ENCODE data around the gene TTC22.

Gene TTC22

GRCh38 chr1:54788459-54788858 is 12.7 kb downstream of the TTC22 start:
- H3K4me3 ChIP-seq (ENCODE audit: low read length in 2 of 2), result no peak overlapping the region
- H3K18ac ChIP-seq (ENCODE audit: low read length), result peak overlapping the region; percentile 9
- no peak overlapping the region for H3K4ac ChIP-seq (ENCODE audit: low read length)
- no peak overlapping the region for H2BK120ac ChIP-seq (ENCODE audit: low read depth, low read length)
- no peaks in the 10 kb centered on the region for H3K9me3 ChIP-seq (replicated peaks in 1 of 2; ENCODE audit: control insufficient read depth in 2 of 2, insufficient read depth in 1 of 2, low read depth in 1 of 2, low read length in 2 of 2)
- no CpG with 5 or more reads among the region's 5 CpGs for WGBS, 2 donors (ENCODE audit: extremely low coverage in 2 of 2, insufficient read length in 2 of 2, insufficient replicate concordance in 1 of 2)
- no peak overlapping the region for H3K27ac ChIP-seq (replicated peaks; ENCODE audit: low read length)
- no peak for DNase-seq (ENCODE audit: low spot score)
- H3K23ac ChIP-seq (ENCODE audit: low read depth, low read length, poor library complexity), result no peak overlapping the region
- no peak overlapping the region for H4K8ac ChIP-seq (ENCODE audit: low read depth, low read length)
- H2BK15ac ChIP-seq (ENCODE audit: low read length), result no peak overlapping the region
- no peak overlapping the region for H4K91ac ChIP-seq (ENCODE audit: low read depth, low read length, poor library complexity)
- no peak overlapping the region for H2AFZ ChIP-seq (ENCODE audit: low read length)
- no peaks in the 10 kb centered on the region for H3K79me1 ChIP-seq (ENCODE audit: low read depth, low read length)
- H3K36me3 ChIP-seq (replicated peaks in 1 of 2; ENCODE audit: control insufficient read depth in 2 of 2, insufficient read depth in 2 of 2, low read length in 2 of 2), result no peaks in the 10 kb centered on the region
- no peak overlapping the region for H3K14ac ChIP-seq (ENCODE audit: low read length)
- H2AK5ac ChIP-seq (ENCODE audit: low read depth, low read length), result no peak overlapping the region
- H3K4me1 ChIP-seq (ENCODE audit: control insufficient read depth in 2 of 2, insufficient read depth in 1 of 2, low read depth in 1 of 2, low read length in 2 of 2), result peaks cover 0 to 3% of the 10 kb centered on the region in 2 donors
- no peak overlapping the region for H2BK12ac ChIP-seq (ENCODE audit: low read length)
- H3K4me2 ChIP-seq (ENCODE audit: insufficient read depth, low read length, poor library complexity, severe bottlenecking), result no peak overlapping the region
- no peak overlapping the region for H2BK5ac ChIP-seq (ENCODE audit: low read length)
- H3K9ac ChIP-seq (ENCODE audit: low read depth, low read length, poor library complexity), result no peak overlapping the region
- peaks cover 0 to 33% (median 0%) of the 10 kb centered on the region in 3 experiments for H3K27me3 ChIP-seq (ENCODE audit: control insufficient read depth in 3 of 3, insufficient read depth in 3 of 3, low read depth in 1 of 3, low read length in 3 of 3)

GRCh38 chr1:54787604-54788003 is 13.5 kb downstream of the TTC22 start:
- WGBS, 2 donors (ENCODE audit: extremely low coverage in 2 of 2, insufficient read length in 2 of 2, insufficient replicate concordance in 1 of 2), result no CpG with 5 or more reads among the region's 11 CpGs

GRCh38 chr1:54786778-54787177 is 14.3 kb downstream of the TTC22 start:
- H2BK5ac ChIP-seq (ENCODE audit: low read length), result no peak overlapping the region
- no peaks in the 10 kb centered on the region for H3K4me1 ChIP-seq (ENCODE audit: control insufficient read depth in 2 of 2, insufficient read depth in 1 of 2, low read depth in 1 of 2, low read length in 2 of 2)
- no peaks in the 10 kb centered on the region for H3K79me1 ChIP-seq (ENCODE audit: low read depth, low read length)
- H2BK12ac ChIP-seq (ENCODE audit: low read length), result no peak overlapping the region
- no peak overlapping the region for H2AK5ac ChIP-seq (ENCODE audit: low read depth, low read length)
- no peak overlapping the region for H4K91ac ChIP-seq (ENCODE audit: low read depth, low read length, poor library complexity)
- no peak overlapping the region for H2BK120ac ChIP-seq (ENCODE audit: low read depth, low read length)
- no peak overlapping the region for H3K4me2 ChIP-seq (ENCODE audit: insufficient read depth, low read length, poor library complexity, severe bottlenecking)
- DNase-seq (ENCODE audit: low spot score), result no peak
- no peak overlapping the region for H3K4me3 ChIP-seq (ENCODE audit: low read length in 2 of 2)
- no peaks in the 10 kb centered on the region for H3K36me3 ChIP-seq (replicated peaks in 1 of 2; ENCODE audit: control insufficient read depth in 2 of 2, insufficient read depth in 2 of 2, low read length in 2 of 2)
- H2AFZ ChIP-seq (ENCODE audit: low read length), result no peak overlapping the region
- no peak overlapping the region for H3K23ac ChIP-seq (ENCODE audit: low read depth, low read length, poor library complexity)
- no peaks in the 10 kb centered on the region for H3K9me3 ChIP-seq (replicated peaks in 1 of 2; ENCODE audit: control insufficient read depth in 2 of 2, insufficient read depth in 1 of 2, low read depth in 1 of 2, low read length in 2 of 2)
- H3K9ac ChIP-seq (ENCODE audit: low read depth, low read length, poor library complexity), result no peak overlapping the region
- H3K4ac ChIP-seq (ENCODE audit: low read length), result no peak overlapping the region
- H3K14ac ChIP-seq (ENCODE audit: low read length), result no peak overlapping the region
- peaks cover 0 to 47% (median 12%) of the 10 kb centered on the region in 3 experiments for H3K27me3 ChIP-seq (ENCODE audit: control insufficient read depth in 3 of 3, insufficient read depth in 3 of 3, low read depth in 1 of 3, low read length in 3 of 3)
- H2BK15ac ChIP-seq (ENCODE audit: low read length), result no peak overlapping the region
- H4K8ac ChIP-seq (ENCODE audit: low read depth, low read length), result no peak overlapping the region
- no peak overlapping the region for H3K18ac ChIP-seq (ENCODE audit: low read length)
- WGBS, 2 donors (ENCODE audit: extremely low coverage in 2 of 2, insufficient read length in 2 of 2, insufficient replicate concordance in 1 of 2), result no CpG with 5 or more reads among the region's 8 CpGs
- no peak overlapping the region for H3K27ac ChIP-seq (replicated peaks; ENCODE audit: low read length)

More at GRCh38 chr1:54787604-54788003, 13.5 kb downstream of the TTC22 start:
- no peak overlapping the region for H4K8ac ChIP-seq (ENCODE audit: low read depth, low read length)
- H4K91ac ChIP-seq (ENCODE audit: low read depth, low read length, poor library complexity), result no peak overlapping the region
- no peak overlapping the region for H2BK15ac ChIP-seq (ENCODE audit: low read length)
- no peak overlapping the region for H3K18ac ChIP-seq (ENCODE audit: low read length)
- peaks cover 0 to 38% (median 5%) of the 10 kb centered on the region in 3 experiments for H3K27me3 ChIP-seq (ENCODE audit: control insufficient read depth in 3 of 3, insufficient read depth in 3 of 3, low read depth in 1 of 3, low read length in 3 of 3)
- H3K9ac ChIP-seq (ENCODE audit: low read depth, low read length, poor library complexity), result no peak overlapping the region
- H3K4me1 ChIP-seq (ENCODE audit: control insufficient read depth in 2 of 2, insufficient read depth in 1 of 2, low read depth in 1 of 2, low read length in 2 of 2), result no peaks in the 10 kb centered on the region
- no peaks in the 10 kb centered on the region for H3K9me3 ChIP-seq (replicated peaks in 1 of 2; ENCODE audit: control insufficient read depth in 2 of 2, insufficient read depth in 1 of 2, low read depth in 1 of 2, low read length in 2 of 2)
- H3K79me1 ChIP-seq (ENCODE audit: low read depth, low read length), result no peaks in the 10 kb centered on the region
- H3K36me3 ChIP-seq (replicated peaks in 1 of 2; ENCODE audit: control insufficient read depth in 2 of 2, insufficient read depth in 2 of 2, low read length in 2 of 2), result no peaks in the 10 kb centered on the region
- H2BK120ac ChIP-seq (ENCODE audit: low read depth, low read length), result no peak overlapping the region
- no peak overlapping the region for H3K27ac ChIP-seq (replicated peaks; ENCODE audit: low read length)
- no peak overlapping the region for H2AFZ ChIP-seq (ENCODE audit: low read length)
- no peak for DNase-seq (ENCODE audit: low spot score)
- H3K4ac ChIP-seq (ENCODE audit: low read length), result no peak overlapping the region
- no peak overlapping the region for H2BK5ac ChIP-seq (ENCODE audit: low read length)
- H3K4me3 ChIP-seq (ENCODE audit: low read length in 2 of 2), result no peak overlapping the region
- H3K23ac ChIP-seq (ENCODE audit: low read depth, low read length, poor library complexity), result peak overlapping the region; percentile 12
- H2BK12ac ChIP-seq (ENCODE audit: low read length), result no peak overlapping the region
- no peak overlapping the region for H2AK5ac ChIP-seq (ENCODE audit: low read depth, low read length)
- H3K14ac ChIP-seq (ENCODE audit: low read length), result no peak overlapping the region
- H3K4me2 ChIP-seq (ENCODE audit: insufficient read depth, low read length, poor library complexity, severe bottlenecking), result no peak overlapping the region

- H2AFZ ChIP-seq (ENCODE audit: low read length), result no peak overlapping the region
- H3K79me1 ChIP-seq (ENCODE audit: low read depth, low read length), result no peaks in the 10 kb centered on the region
- no peak overlapping the region for H2BK15ac ChIP-seq (ENCODE audit: low read length)
- no peak overlapping the region for H3K4ac ChIP-seq (ENCODE audit: low read length)
- H3K27me3 ChIP-seq (ENCODE audit: control insufficient read depth in 3 of 3, insufficient read depth in 3 of 3, low read depth in 1 of 3, low read length in 3 of 3), result peaks cover 0 to 71% (median 27%) of the 10 kb centered on the region in 3 experiments
- H2BK12ac ChIP-seq (ENCODE audit: low read length), result no peak overlapping the region
- no peak overlapping the region for H4K8ac ChIP-seq (ENCODE audit: low read depth, low read length)
- H2BK120ac ChIP-seq (ENCODE audit: low read depth, low read length), result no peak overlapping the region
- no peak overlapping the region for H3K18ac ChIP-seq (ENCODE audit: low read length)
- H3K4me3 ChIP-seq (ENCODE audit: low read length in 2 of 2), result no peak overlapping the region
- H3K4me1 ChIP-seq (ENCODE audit: control insufficient read depth in 2 of 2, insufficient read depth in 1 of 2, low read depth in 1 of 2, low read length in 2 of 2), result no peaks in the 10 kb centered on the region
- H3K36me3 ChIP-seq (replicated peaks in 1 of 2; ENCODE audit: control insufficient read depth in 2 of 2, insufficient read depth in 2 of 2, low read length in 2 of 2), result no peaks in the 10 kb centered on the region
- DNase-seq (ENCODE audit: low spot score), result no peak
- no peak overlapping the region for H2BK5ac ChIP-seq (ENCODE audit: low read length)
- no peak overlapping the region for H3K23ac ChIP-seq (ENCODE audit: low read depth, low read length, poor library complexity)
- H3K27ac ChIP-seq (replicated peaks; ENCODE audit: low read length), result no peak overlapping the region
- no peak overlapping the region for H4K91ac ChIP-seq (ENCODE audit: low read depth, low read length, poor library complexity)
- no peak overlapping the region for H3K9ac ChIP-seq (ENCODE audit: low read depth, low read length, poor library complexity)
- H3K14ac ChIP-seq (ENCODE audit: low read length), result no peak overlapping the region
- H3K4me2 ChIP-seq (ENCODE audit: insufficient read depth, low read length, poor library complexity, severe bottlenecking), result no peak overlapping the region
- H2AK5ac ChIP-seq (ENCODE audit: low read depth, low read length), result no peak overlapping the region
- H3K9me3 ChIP-seq (replicated peaks in 1 of 2; ENCODE audit: control insufficient read depth in 2 of 2, insufficient read depth in 1 of 2, low read depth in 1 of 2, low read length in 2 of 2), result no peaks in the 10 kb centered on the region
- no CpG with 5 or more reads among the region's 2 CpGs for WGBS, 2 donors (ENCODE audit: extremely low coverage in 2 of 2, insufficient read length in 2 of 2, insufficient replicate concordance in 1 of 2)
Observed at GRCh38 chr1:54784066-54784465, 17.1 kb downstream of the TTC22 start.

Data from neuronal stem cell (in vitro differentiated cells).